NCI-H345 (cell line): Measurements from ENCODE around the gene ATP2B2.

Experiments
- DNase-seq: peaks from one replicate; lab custom pipeline; 2025; lab: John Stamatoyannopoulos, UW

ATP2B2 gene

DNA sequence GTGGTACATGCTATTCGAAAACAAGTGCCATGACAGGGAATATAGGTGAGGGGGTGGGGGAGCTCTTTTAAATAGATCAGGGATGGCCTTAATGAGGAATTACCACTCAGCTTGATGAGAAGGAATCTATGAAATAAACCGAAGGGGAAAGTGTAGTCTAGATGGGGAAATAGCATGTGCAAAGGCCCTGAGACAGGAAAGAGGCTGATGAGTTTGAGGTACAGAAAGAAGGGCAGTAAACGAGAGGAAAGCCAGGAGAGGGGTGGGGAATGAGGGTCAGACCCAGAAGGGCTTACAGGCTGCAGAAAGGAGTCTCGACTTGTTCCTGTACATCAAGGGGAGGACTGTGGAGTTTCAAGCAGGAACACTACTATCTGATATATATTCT is 12.2 kb downstream of the ATP2B2 start:
- no peak for DNase-seq

DNA sequence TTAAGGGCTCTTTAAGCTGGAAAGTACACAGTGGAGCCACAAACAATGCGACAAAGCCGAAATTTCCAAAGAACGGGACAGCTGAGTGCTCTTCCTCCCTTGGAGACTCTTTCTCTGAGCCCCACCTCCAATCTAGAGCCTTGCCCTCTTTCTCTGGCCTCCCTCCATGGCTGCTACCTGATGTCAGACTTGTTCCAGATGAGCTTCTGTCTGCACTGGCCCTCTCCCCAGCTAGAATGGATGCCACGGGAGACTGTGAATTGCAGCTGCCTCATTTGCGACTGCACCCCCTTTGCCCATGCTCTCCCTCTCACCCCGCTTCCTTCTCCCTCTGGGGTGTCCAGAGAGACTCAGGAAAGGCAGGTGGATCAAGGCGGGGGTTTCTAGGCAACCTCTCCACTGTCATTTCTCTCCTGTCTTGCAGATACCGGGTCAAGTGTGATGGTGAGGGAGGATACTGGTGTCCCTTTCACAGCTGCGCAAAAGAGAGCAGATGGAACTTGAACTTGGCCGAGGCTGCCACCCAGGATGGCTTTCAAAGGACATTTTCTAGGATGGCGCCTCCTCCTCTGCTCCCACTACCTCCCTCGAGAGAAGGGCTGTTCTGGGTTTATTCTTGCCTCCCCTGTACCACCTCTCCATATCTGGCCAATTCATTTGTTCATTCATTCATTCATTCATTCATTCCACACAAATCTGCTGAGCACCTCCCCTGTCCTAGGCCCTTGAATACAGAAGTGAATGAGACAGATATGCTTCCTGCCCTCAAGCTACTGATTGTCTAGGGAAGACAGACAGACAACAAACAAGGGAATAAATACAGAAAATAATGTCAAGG is 12.8 kb downstream of the ATP2B2 start:
- DNase-seq = no peak

DNA sequence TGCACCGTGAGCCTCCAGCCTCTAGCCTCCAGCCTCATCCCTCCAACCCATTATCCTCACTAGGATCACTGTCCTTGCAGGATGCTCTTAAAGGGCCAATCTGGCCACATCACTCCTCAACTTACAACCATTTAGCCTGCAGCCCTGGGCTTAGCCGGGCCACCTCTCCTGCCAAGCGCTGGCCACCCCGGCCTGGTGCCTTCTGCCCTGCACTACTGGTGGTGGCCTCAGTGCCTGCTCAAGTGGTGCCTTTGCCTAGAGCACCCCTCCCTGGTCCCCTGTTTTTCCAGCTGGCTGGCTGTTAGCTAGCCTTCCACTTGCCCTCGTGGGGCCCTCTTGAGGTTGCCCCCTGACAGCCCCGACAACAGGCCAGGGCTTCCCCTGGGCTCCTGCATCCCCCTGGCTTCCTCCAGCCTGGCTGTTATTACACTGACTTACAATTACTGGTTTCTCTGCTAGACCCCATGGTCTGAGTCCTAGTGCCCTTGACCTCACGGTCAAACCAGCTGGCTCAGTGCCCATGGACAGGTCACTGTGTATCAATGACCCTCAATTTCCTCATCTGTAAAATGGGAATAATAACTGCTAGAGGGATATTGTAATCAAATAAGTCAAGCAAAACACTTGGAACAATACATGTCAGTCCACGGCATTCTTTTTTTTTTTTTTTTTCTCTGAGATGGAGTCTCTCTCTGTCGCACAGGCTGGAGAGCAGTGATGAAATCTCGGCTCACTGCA is 15.5 kb downstream of the ATP2B2 start:
- no peak for DNase-seq

DNA sequence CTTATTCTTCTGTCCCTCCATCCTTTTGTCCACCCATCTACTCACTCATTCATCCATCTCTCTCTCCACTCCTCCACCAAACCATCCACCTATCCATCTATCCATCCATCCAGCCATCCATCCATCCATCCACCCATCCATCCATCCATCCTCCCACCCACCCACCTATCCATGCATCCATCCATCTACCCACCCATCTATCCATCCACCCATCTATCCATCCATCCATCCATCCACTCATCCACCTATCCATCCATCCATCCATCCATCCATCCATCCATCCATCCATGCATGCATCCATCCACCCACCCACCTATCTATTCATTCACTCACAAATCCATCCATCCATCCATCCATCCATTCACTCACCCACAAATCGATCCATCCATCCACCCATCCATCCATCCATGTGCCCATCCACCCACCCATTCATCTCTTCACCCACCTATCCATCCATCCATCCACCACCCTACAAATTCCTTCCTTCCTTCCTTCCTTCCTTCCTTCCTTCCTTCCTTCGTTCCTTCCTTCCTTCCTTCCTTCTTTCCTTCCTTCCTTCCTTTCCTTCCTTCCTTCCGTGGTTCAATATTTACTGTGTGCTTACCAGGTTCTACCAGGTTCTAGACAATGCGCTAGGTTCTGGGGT is 17.3 kb downstream of the ATP2B2 start:
- DNase-seq = no peak

DNA sequence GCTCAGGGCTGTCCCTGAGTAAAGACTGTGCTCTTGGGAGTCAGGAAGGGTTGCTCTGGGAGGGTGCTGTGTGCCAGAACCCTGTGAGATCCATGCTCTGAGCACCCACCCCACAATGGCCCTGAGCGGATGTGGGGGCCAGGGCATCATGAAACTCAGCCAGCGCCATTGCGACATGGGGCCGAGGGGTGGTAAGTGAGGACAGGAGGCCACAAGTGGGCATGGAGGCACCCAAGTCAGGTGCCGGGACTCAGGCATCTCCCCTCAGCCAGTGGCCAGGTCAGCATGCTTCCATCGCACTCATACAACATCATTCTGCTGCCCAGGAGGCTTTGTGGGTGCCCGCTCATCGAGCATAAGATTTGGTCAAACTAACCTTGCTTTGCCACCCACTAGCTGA is 19.6 kb downstream of the ATP2B2 start:
- DNase-seq = no peak

DNA sequence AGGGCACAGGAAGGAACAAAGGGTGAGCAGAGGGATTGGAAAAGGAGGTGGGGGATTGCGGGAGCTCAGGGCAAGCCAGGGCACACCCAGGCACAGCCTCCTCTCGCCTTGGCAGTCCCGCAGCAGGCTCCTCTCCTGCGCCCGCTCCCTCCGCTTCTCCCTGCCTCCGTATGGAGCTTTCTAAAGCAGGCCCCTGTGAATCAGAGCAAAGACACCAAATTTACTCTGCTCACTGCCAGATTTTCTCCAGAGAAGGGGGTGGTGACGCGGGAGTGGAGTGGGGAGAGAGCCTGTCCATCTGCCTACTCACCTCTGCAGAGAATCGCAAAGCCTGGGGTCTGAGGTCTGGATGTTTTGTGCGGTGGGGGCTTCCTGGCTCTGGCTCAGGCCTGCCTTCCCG is 20.0 kb downstream of the ATP2B2 start:
- no peak for DNase-seq

DNA sequence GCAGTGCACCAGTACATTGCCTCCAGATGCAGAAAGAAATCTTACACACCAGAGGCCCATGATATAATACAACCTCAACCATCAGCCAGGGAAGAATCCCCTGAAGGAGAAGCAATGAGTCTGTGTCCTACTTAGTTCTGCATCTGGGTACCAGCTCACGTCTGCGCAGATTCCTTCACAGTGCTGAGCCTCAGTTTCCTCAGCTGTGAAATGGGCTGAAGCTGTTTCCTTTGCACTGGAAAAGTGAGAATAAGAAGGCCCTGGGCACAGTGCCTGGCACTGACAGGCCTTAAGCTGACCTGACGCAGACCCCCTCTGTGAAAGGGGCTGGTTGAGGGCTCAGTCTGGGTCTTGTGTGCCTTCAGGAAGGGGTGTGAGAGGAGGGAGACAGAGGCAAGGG is 20.7 kb downstream of the ATP2B2 start:
- no peak for DNase-seq

DNA sequence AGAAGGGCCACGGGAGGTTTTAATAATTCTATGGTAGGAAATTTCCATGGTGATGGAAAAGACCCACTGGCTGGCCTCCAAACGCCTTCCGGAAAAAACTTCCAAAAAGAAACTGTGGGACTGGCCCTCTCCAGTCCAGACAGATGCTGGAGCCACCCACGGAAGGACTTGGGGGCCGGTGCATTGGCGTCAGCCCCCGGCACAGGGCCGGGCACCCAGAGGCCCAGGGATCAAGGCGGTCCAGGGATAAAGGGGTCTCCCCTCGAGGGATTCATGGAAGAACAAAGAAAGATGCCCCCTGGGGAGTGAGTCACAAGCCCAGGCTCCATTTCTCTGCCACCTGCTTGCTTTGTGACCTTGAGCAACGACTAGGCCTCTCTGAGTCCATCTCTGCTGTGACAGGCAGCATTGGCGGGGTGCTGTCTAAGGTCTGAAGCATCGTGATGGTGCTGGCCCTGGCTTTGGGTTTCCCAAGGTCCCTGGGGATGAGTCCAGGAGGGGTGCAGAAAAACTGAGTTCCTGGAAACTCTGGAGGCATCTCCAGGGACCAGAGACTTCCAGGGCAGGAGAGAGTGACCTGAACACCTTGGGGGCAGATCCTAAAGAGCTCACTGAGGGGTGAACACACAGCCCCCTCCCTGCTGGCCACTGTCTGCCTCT is 21.6 kb downstream of the ATP2B2 start:
- DNase-seq = no peak

DNA sequence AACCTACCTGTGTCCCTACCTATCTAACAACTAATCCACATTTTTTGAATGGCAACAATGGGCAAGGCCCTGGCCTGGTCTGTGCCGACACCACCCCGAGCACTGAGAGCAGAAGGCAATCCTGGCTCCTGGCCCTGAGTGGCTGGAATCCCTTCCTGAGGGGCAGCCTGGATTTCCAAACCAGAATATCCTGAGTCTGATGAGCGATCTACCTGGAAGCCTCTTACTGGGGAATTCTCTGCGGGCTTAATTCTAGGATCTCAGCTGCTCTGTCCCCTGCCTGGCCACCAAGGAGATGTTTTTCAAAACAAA is 22.1 kb downstream of the ATP2B2 start:
- DNase-seq = no peak

DNA sequence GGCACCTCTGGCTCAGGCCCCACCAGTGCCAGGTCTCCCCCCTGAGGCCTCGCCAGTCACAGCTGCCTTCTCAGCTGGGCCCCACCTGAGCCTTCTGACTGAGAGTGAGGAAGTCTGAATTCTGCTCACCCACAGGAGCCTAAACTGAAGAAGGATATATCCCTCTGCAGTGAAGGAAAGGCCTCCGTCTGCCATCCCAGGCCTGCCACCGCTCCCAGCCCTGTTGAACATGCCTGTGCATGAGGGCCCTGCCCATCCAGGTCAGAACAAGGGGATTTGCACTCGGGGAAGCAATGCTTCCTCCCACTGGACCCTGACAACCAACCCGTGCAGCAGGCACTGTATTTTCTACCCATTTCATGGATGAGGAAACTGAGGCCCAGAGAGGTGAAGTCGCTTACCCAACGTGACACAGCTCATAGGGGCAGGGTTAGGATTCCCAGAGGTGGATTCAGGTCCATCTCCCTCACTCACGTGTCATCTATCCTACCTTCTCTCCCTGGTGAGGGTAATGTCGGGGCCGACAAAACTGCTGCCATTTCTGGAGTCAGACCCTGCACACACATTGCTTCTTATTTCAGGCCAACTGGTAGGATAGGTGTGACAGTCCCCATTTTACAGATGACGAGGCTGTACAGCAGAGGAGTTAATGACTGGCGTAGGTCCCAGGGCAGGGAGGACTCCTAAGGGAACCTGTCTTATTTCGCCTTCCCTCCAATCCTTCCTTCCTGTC is 22.6 kb downstream of the ATP2B2 start:
- DNase-seq = no peak

DNA sequence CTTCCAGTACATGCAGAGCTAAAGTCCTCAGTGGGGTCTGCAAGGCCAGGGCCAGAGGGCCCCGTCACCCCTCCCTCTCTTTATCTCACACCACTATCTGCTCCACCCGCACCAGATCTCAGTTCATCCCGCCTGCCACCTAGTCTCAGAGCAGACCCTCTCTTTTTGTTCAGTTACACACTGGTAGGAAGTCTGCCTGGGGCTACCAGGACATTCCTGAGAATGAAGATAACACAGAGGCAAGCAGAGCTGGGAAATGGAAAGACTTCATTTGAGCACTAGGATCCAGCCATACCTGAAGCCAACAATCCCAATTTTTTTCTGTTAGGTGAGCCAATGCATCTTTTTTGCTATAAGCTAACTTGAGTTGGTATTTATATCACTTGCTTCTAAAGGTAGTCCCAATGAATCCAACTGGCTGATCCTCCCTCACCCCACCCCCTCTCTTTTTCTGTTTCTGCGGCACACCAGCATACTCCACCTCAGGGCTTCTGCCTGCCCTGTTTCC is 24.5 kb downstream of the ATP2B2 start:
- no peak for DNase-seq

DNA sequence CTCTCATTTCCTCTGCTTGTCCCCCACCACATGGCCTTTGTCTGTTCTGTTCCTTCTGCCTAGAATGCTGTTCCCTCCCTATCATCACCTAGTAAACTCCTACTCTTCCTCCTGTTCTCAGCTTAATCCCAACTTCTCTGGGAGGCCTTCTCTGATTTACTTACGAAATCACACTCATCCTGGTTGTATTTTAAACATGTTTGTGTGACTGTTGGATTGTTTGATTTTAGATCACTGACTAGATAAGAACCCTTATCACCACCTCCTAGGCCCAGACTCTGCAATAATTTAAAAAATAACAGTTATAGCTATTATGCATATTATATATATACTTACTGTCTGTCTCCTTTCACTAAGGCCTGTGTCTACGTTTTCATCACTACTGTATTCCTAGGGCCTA is 26.1 kb downstream of the ATP2B2 start:
- DNase-seq = no peak

DNA sequence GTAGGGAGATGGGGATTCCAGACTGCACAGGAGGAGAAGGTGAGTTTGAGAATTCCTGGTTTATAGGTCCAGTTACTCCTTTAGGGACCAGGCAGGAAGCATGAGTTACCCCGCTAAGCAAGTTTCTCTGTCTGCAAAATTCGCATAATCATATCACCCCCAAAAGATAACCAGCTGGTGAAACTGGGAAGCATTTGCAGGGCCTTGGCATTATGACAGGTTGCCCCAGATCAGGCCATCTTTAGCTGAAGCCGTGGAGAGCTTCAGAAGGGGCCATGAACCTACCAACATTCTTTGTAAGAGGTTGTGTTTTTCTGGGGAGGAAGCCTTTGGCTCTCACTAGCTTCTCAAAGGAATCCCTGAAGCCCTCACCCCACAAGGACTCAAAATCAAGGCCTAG is 29.4 kb downstream of the ATP2B2 start:
- no peak for DNase-seq

DNA sequence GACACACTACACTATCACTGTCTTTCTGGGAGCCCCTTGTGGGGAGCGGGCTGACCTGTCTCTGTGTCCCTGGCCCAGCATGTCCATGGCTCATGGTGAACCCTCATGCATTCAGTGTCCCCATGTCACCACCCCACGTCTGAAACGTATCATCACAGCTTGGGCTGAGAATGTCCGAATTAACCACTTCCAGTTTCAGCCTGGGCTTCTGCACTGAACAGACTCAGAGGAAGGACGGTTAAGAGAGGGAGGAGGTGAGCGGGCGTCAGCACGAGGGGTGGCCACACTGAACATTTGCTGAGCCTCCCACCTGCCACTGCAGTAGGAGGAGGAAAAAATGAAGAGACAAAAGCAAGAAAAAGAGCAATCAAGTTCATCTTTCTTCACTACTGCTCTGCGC is 30.5 kb downstream of the ATP2B2 start:
- no peak for DNase-seq

DNA sequence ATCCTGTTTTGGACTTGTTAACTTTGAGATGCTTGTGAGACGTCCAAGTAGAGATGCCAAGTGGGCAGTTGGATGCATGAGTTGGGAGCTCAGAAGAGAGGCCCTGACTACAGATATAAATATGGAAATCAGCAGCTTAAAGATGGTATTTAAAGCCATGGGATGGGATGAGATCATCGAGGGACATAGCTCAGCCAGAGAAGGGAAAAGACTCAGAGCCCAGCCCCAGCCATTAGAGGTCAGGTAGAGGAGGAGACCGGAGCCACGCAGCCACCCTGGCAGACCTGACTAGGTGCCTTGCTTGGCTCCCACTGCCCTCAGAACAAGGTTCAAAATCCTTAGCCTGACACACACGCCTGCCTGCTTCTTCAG is 31.1 kb downstream of the ATP2B2 start:
- no peak for DNase-seq

DNA sequence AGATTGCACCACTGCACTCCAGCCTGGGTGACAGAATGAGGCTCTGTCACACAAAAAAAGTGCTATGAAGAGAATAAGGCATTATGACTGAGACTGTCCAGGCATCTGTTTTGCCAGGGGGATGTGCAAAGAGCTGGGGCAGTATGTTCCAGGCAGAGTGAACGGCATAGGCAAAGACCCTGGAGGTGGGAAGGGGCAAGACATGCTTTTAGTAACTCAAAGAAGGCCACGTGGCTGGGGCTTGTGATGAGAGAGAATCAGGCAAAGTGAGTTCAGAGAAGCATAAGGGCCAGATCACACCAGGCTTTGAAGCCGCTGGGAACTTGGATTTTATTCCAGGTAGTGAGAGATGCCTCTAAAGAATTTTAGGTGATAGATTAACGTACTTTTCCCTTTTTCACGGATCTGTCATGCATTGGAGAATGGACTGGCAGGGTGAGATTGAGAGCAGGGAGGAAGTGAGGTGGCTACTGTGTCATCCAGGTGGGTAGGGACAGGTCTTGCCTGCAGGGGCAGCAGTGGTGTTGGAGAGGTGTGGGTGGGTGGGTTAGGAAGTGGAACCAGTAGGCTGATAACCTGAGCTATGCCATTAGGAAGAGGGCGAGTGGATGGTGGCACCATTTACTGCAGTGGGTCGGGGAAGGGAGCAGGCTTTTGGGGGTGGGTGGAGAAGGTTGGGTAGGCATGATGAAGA is 31.7 kb downstream of the ATP2B2 start:
- no peak for DNase-seq

DNA sequence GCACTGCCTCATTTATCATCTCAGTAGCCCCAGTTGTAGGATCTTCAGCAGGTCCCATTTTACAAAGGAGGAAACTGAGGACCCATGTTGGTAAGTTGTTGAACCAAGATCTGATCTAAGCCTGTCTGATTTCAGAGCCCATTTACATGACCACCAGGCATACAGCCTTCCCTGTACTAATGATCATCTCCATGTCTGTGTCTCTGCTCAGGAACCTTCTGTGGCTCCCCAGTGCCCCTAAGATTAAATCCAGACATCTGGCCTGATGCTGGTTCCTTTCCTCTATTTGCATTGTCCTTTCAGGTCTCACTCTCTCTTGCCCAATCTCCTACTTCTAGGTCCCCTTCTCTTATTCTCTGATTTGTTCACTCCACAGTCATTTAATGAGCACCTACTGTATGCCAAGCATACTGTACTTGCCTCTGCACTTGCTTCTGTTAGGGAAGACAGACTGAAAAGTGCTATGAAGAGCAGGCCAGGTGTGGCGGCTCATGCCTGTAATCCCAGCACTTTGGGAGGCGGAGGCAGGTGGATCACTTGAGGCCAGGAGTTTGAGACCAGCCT is 32.4 kb downstream of the ATP2B2 start:
- DNase-seq = no peak

DNA sequence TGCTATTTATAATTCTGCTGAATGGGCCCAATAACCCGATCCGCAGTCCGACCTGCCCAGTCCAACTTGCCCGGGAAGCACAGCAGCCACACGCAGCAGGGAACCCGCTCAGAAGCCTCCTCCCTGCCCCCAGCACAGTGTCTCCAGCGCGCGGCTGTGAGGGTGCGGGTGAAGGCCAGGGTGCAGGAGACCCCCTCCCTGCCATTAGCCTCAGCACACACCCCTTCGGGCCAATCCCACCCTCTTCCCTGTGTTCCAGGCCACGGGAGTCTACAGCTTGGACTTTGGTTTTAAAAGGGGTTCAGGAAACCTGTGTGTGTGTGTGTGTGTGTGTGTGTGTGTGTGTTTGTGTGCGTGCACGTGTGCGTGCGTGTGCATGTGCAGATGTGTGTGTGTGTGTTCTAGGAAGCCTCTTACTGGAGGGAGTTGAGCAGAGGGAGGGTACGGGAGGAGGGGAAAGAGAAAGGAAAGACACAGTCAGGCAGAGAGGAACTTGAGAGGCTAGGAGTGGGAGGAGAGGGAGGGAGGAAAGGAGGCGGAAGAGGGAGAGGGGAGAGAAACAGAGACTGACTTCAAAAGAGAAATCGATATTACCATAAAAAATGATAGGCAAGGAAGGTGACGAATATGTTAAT is 34.2 kb downstream of the ATP2B2 start:
- no peak for DNase-seq

DNA sequence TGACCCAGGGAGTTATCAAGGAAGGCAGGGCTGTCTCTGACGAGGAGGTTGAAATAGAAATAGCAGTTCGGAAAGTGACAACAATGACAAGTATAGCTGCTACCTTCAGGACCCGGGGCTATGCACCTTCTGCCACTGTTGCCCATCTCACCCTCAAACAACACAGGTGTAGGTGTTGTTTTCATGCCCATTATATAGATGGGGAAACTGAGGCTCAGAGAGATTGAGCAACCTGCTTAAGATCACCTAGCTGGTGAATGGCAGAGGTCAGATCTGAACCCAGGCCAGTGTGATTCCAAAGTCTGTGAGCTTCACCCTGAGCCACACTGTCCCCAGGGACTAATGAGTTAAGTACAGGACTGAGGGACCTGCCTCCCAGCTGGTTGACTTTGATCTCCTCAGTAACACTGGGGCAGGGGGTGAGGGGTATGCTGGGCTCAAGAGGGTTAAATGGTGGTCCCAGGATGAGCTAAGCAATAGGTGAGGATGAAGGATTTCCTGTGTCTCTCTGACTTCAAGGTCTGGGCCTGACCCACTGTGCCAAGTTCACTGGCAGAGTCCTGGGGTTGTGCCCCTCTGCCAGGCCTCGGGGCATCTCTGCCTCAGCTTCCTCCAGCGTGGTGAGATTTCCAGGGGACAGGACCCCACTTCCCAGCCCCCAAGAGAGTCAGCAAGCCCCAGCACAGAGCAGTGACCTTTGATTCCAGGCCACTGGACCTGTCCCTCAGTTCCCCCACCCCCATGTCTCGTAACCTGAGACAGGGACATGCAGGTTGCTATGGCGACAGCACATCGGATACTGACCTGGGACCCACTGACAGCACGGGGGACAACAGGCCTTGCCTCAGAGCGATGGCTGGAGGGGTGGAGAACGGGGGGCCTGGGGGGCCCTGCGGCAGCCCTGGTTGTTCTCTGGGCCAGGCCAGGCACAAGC is 35.0 kb downstream of the ATP2B2 start:
- DNase-seq = no peak
